NK-92 treated with Interleukin-12 subunit alpha and Interleukin-12 subunit beta, amount 100 ng/mL, for 24 hours (cell line): ENCODE measurements around the gene DGKG.

Experiments used
- DNase-seq: peaks from one replicate; lab custom pipeline; 2025; lab: John Stamatoyannopoulos, UW

Gene DGKG

DNA sequence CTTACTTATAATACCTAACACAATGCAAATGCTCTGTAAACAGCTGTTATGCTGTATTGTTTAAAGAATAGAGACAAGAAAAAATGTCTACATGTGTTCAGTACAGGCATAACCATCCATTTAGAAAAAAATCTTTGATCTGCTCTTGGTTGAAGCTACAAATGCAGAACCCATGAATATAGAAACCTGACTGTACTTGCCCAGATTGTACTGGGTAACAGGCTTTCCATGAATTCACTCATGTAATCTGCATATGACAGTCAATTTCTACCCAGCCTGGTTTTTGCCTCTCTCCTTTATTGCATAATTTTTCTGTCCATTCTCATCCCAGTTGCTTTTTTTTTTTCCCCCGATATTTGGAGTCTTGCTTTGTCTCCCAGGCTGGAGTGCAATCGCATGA, 190.5 kb downstream of the DGKG start:
- no peak for DNase-seq

DNA sequence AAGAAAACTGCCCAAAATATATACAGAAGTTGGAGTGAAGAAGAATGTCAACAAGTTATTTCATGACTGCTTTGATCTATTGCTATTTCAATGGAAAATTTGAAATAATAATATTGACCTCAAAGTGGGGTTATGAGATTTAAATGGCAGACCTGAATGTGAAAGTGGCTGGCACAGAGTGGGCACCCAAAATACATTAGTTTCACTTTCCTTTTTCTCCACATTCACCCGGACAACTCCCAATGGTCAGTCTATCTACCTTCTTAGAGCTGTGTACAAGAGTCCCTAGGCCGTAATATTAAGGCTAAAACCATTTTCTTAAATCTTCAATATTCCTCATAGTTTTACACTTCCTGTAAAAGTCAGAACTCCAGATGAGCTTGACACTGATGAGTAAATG, 191.5 kb downstream of the DGKG start:
- DNase-seq: no peak

DNA sequence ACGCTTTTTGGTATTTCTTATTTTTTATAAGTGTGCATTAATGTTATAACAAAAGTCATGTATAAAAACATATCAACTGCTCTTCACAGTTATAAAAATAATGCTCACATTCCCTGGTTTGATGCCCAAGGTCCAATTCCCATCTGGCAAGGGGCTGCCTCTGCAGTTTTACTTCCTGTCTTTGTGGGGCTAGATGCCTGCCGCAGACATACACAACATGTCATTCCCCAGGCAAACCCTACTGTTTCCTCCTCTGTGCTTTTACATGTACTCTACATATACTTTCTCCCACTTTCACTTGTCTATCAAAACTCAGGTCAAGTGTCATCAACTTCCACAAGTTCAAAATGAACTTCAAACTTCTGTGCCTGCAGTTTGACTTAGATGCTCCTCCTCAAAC, 192.7 kb downstream of the DGKG start:
- no peak for DNase-seq

DNA sequence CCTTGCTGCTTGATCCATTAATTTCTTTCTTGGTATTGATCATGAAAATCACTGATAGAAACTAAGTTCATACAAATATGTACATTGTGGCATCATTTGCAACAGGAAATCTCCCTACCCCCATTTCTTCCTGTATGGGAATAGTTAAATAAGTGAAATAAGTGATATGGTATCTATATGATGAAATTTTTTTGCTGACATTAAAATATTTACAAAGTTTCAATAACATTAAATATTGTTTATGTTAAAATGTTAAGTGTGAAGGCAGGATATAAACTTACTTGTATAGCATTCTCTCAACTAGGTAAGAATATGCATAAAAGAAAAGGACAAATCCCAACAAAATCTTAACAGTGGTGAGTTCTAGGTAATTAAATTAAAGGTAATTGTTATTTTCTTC, 193.1 kb downstream of the DGKG start:
- no peak for DNase-seq

DNA sequence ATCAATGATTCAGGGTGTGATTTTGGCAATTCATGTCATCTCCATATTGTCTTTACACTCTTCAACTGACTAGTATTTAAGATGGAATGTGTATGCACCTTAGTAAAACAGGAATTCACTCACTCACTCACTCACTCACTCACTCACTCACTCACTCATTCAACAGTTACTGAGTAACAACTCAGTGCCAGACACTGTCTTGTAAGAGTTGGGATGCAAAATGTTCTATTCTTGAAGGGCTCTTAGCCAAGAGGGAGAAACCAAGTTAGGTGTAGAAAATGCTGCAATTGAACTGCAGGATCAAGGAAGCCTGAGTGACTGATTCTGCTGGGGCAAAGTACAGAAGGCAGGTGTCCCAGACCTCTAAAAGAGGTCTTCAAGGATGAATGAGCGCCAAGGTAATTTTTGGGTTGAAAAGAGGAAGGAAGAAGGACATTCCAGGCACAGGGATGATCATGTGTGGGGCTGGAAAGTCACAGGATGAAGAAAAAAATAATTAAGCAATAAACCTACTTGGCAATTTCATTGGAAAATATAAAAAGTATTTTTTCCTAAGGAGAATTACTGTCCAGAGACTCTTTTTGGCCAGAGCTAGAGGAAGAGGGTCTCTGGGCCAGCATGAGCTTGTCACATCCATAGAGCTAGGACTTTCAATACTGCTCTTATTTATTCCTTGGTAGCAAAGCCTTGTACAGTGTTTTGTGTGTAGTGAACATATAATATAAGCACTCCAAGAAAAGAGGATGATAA, 194.2 kb downstream of the DGKG start:
- no peak for DNase-seq

DNA sequence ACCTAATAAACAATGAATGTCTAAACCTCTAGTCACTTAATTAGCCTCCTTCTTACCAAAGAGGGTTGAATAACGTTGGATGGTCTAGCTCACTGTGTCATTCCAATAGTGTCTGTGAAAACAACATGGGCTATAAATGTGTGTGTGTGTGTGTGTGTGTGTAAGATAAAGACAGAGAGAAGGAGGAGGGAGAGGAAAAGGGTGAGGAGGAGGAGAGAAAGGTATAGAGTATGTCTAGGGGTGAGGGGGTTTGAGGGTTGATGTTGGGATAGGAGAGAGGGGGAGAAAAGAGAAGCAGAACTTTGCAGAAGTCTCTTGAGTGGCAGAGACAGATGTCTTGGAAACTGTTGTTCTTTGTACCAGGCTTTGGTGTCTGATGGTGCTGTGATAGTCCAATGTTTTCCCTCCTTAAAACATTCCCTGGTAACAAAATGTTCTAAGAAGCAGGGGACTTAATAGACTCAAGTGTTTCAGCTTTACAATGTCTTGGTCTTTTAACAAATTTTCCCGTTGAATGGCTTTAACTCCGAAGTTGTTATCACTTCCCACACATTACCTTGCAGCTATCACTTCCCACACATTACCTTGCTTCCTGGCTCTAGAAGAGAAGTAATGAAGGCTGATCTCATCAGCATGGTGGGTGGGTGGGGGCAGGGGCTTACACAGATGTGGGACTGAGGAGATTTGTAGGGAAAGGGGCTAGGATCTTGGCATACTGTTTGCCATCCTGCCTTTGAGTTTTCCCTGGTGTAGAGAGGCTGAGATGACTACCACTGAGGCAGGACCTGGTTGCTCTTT, 195.3 kb downstream of the DGKG start:
- no peak for DNase-seq

DNA sequence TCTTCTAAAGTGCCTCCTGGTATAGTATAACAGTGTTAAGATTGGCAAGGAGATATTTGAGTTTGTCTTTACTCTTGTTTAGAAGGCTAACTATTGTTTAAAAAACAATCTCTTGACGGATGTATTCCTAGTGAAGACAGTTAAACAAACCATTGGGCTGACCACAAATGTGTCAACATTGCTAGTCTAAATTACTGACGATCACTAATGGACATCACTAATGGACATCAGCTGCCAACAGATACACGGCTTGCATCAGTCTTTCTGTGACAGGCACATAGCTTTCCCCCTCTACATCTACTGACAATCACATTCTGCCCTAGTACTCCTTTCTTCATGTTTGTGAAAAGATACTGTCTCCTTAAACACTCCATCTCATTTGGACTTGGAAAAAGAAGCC, 196.0 kb downstream of the DGKG start:
- no peak for DNase-seq

DNA sequence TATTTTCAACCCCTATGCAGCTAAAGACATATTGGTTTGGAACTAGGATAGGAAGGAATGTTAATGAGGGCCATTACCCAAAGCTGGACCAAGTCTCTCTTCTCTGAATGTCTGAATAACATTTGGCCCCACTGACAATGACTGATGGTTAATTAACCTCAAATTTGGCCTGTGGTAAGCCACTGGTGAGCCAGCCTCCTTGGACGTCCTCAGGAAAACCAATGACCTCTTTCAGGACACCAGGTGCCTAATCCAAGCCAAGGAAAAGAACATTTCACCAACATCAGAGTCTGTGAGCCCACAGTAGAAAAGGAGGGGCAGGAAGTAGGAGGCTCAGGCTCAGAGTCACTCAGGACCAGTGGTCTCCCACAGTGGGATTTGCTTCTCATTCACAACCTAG, 196.7 kb downstream of the DGKG start:
- no peak for DNase-seq

DNA sequence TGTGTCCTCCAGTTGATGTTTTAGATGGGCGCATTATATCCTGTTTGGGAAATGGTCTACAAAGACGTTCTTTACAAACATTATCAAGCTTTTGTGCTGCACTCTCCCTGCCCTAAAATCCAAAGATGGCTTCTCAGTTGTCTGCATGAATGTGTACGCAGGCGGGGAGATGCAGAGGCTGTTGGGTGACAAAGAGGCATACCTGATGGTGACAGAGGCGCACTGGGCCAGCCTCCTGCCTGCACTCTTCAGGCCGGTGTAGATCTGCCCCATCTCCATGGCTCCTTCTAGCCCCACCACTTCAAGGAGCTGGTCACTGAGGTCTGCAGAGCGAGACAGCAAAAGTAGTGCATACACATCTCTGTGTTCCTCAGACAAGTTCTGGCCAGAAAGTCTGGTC, 197.3 kb downstream of the DGKG start:
- no peak for DNase-seq

DNA sequence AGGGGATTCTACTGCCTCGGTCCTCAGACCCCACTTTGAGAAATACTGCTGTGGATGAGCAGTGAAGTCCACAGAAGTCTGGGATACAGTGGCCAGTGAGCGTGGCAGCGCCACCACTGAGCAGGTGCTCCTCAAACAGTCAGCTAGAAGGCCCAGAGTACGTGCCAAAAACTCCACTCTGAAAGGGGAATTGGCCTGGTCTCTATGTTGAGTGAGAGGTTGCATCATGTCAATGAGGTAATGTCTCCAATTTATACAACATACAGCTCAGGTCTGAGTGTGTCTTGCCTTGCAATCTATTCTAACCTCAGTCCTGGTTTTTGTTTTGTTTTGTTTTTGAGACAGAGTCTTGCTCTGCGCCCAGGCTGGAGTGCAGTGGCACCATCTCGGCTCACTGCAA, 199.8 kb downstream of the DGKG start:
- DNase-seq: no peak

DNA sequence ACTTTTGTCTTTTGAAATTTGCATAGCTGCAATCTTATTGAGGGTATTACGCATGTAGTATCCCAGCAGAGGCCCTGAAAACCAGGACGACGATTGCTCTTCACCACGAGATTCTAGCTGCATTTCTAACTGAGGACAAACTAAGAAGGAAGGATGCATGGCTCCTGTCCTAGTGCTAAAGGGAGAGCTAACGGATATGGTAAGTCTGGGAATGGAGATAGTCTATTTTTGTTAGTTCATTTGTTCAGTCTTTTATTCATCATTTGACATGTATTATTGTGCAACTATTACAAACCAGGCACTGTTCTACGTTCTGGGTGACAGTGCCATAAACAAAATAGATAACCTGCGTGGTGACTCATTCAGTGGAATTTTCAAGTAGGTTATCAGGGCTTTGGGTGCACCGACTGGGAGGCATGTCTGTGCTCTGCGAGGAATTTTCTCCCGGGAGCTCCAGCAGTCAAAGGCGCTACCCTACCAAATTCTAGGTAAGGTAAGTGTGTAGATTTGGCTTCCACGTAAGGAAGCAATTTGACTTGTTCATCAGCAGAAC, 201.3 kb downstream of the DGKG start:
- no peak for DNase-seq

DNA sequence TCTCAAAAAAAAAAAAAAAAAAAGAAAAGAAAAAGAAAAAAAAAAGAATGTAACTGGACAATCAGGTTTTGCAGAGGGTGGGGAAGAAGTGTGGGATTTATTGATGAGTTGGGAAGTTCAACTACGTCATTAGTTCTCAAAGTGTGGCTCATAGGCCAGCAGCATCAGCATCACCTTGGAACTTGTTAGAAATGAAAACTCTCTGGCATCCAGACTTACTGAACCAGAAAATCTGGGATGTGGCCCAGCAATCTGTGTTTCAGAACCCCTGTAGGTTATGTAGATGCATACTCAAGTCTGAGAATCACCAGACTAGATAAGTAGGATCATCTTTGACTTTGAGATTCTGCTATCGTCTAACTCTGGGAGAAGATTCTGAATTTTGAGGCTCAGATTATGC, 207.4 kb downstream of the DGKG start:
- DNase-seq: no peak

DNA sequence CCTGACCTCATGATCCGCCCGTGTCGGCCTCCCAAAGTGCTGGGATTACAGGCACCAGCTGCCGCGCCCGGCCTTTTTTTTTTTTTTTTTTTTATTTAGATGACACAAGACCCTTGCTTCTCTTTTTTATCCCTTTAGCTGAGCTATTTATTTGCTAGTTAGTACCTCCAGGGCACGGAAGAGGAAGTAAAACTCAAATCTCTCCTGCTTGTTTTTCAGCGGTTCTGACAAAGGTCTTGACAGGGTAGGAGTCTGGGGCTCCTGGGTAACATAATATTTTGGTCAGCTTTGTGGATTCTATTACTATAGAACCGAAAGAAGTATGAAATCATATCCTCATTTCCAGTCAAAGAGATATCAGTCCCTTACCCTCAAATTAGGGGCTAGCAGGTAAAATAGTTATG, 209.1 kb downstream of the DGKG start:
- no peak for DNase-seq

DNA sequence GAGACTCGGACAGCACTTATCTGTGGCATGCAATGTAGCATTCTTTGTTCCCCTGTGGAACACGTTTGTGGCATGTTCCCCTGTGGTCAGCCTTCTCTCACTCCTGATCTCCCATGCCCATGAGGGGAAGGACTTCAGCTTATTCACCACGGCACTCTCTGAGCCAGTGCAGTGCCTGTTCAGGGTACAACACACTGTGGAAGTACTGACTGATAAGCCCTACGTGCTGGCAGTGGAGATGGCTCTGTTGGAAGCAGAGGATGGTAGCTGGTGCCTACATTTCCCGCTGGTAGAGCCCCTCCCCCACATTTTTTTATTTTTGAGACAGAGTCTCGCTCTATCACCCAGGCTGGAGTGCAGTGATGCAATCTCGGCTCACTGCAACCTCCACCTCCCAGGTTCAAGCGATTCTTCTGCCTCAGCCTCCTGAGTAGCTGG, 209.7 kb downstream of the DGKG start:
- no peak for DNase-seq

DNA sequence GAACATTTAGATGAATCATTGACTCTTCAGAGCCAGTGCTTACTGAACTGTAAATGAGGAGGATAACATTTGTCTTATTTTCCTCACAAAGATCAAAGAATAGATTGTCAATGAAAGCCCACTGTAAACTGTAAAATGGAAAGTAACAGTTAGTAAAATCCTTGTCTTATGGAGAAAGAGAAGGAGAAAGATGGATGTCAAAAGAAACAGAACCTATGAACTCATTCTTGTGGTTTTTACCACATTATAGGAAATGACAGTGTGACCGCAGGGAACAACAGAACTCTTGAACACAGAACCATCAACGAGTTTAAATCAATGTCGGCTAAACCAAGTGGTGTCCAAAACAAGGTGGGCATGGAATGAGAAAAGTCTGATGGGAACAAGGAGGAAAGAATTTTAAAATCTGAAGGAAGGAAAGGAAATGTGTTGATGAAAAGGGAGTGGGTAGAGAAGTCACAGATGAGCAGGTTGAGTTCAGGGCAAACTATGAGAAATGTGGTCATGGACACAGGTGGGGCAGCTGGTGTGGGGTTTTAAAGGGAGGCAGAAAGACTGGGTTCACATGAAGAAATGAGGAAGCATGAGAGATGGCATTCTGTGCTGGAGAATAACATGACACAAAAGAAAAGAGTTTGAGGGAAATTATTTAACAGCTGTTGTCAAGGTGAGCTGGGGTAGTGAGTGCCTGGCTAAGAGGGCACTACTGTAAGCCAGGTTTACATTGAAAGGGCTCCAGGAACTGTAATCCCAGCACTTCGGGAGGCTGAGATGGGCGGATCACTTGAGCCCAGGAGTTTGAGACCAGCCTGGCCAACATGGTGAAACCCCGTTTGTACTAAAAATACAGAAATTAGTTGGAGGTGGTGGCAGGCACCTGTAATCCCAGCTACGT, 210.7 kb downstream of the DGKG start:
- DNase-seq: no peak

DNA sequence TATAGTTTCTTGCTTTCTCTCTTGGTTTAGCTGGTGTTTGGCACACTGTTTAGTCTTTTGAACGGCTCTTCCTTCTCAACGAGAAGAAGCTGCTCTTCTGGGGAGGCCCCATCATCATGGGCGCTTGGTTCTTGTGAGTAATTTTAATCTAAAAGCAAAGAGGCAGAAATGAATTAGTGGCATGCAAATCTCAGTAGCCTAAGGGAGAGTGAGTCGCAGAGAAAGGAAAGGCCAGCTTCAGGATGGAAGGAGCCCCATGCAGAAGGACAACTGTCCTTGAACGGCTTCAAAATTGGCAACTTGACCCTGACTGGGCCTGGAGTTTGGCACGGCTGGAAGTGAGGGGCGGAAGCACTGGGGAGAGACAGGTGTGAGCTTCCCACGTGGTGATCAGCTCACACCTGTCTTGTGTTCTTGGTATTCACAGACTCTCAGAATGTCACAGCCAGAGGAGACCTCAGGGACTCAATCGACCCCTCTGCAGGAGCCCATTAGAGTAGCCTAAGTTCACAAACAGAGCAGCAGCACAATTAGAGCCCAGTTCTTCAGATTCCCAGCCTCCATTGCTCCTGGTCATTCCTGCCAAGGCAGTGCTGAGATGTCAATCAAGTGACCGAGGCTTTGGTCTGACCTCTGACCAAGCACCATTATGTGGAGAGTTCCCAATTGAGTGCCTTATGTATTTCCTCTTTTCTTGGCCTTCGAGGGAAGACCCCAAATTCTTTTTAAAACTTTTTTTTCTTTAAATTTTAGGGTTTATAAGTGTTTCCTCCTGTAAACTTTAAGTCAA, 211.8 kb downstream of the DGKG start:
- no peak for DNase-seq

DNA sequence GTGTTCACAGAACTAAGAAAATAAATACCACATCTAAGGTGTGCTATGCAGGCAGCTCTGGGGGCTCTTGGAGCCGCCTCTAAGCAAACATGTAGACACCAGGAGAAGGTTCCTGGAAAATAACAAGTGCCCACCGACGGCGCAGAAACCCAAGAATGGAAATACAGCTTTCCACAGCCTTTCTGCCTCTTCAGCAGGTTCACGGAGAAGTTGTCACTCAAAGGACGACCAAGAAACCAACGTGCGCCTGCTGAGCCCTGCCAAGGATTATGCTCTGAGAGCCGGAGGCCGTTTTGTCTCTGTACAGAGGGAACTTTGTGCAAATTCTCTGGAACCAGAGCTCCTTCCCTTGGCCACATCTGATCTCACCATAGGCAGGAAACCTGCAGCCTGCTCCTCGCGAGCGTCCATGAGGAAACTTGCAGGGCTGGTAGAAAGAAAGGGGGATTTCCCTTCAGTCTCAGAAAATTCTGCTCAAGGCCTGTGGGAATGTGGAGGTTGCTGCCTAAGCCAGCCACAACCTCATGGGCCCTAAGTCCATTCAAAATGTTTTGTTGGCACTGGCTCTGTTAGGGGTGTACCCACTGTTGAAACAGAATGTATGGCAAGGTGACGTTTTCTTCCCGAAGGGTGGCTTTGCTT, 212.6 kb downstream of the DGKG start:
- no peak for DNase-seq

DNA sequence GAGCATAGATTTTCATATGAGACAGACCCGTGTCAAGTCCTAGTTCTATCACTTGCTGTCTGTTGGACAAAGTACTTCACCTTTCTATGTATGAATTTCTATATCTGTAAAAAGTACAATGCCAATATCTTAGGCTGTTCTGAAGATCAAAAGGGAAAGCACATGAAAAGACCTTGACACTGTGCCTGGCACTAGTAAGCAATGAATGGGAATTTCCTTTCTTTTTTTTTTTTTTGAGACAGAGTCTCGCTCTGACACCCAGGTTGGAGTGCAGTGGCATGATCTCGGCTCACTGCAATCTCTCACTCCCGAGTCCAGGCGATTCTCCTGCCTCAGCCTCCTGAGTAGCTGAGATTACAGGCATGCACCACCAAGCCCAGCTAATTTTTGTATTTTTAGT, 217.8 kb downstream of the DGKG start:
- DNase-seq: no peak

DNA sequence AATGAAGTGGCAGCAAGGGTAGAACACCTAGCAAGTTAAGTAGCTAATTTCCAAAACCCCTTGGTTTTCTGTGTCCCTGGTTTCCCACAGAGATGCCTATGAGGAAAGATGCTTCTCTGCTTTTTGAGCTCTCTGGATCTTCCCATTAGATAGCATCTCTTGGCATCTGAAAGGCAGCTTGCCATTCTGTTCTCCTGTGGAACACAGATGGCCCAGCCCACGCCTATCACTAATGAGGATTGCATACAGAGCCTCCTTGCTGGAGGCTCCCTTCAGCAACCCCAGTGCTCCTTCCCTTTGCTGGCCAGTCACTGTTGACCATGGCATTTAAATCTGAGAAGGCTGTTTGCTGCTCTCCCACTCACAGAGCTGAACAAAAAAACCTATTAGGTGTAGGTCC, 218.8 kb downstream of the DGKG start:
- no peak for DNase-seq

DNA sequence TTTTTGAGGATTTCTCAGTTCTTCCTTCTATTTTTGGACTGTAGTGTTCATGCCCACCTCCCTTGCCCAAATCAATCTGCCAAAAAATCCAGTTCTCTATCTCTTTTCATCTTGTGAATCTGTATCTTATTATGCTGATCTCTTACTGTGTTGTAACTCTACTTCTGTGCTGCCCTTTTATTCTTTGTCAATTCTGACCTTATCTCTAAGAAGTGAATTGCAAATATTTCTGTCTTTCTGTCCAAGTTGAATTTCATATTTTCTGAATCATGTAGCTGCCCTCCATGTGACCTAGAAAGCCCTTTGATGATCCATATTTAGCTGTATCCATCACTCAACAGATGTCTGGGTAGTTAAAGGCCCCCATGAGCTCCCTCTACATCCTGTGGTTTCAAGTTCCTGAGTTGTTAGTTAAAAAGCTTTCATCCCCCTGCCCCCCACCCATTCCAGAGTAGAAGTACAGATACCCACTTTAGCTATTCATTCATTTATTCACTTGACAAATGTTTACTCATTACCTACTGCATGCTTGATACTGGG, 219.6 kb downstream of the DGKG start:
- no peak for DNase-seq

DNA sequence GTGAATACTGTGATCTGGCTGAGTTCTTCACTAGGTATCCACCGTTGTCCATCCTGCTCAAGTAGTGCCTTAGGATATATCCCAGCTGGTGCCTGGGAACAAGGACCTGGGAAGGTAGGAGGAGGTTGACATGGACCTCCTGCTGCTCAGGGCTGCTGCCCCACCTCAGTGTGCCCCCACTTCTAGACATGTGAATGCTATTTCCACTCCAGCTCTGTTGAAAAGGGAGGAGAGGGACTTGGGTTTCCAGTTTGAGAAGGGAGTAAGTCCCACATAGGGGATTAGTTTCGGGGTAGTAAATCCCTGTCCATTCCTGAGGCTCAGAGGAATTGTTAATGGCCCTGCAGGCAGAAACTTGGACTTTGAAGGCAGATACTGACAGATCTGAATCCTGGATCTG, 220.2 kb downstream of the DGKG start:
- no peak for DNase-seq
